Psoas muscle (tissue), 8 donors: Measurements from ENCODE around the gene POMP. TPM values are rescaled to one million over a fixed set of nuclear protein-coding genes. Genes with fewer than 3 reads are reported as not detected.
A peak's percentile ranks its signal among the peaks of the same experiment; 100 is the strongest.

Source experiments
- ATAC-seq, 4 donors: fragments of 200-7000 bp; cut with Tn5 transposase; one replicate each; pipeline ENCODE4 v1.9.1; 2020; ENCODE audit warnings: moderate library complexity in 3 of 4, mild to moderate bottlenecking in 2 of 4
- DNase-seq, 2 donors: peaks; one replicate each; pipeline ENCODE4 v3.0.0-alpha.2; 2020
- H3K27ac ChIP-seq: fragments of 200-600 bp; one replicate; pipeline ENCODE4 v1.8.0; 2022
- H3K27me3 ChIP-seq, 3 donors: fragments of 200-600 bp in 1 of 3; one replicate each; pipeline versions ENCODE4 v1.6.1 to v1.8.0; 2013 to 2022; ENCODE audit warnings: low read length in 2 of 3, mild to moderate bottlenecking in 2 of 3, moderate library complexity in 1 of 3; ENCODE audit not compliant: insufficient read depth in 3 of 3
- H3K36me3 ChIP-seq, 2 donors: fragments of 200-600 bp in 1 of 2; one replicate each; pipeline versions ENCODE4 v1.6.1 to v1.8.0; 2013 to 2022; ENCODE audit warnings: low read depth in 1 of 2, mild to moderate bottlenecking in 1 of 2, moderate library complexity in 1 of 2; ENCODE audit not compliant: insufficient read depth in 1 of 2
- H3K4me1 ChIP-seq: fragments of 200-600 bp; one replicate; pipeline ENCODE4 v1.8.0; 2022
- H3K4me3 ChIP-seq: fragments of 200-600 bp; one replicate; pipeline ENCODE4 v1.8.0; 2022; ENCODE audit warnings: mild to moderate bottlenecking
- H3K9me3 ChIP-seq: fragments of 200-600 bp; one replicate; pipeline ENCODE4 v1.8.0; 2022
- WGBS, 3 donors: extraction: QIAGEN DNeasy Blood & Tissue Kit; methylation state at CpG; one replicate each; pipeline versions ENCODE4 v1.1.6 to v1.1.7; 2013; 5-methylcytosine and 5-hydroxymethylcytosine counted together
- intact Hi-C, 2 donors: fragments of 100-400 bp; cut with DNase I; formaldehyde crosslinking; loops; one replicate each; pipeline versions ENCODE4 v1.11.0 to v1.14.2; 2022
- polyA plus RNA-seq, 3 donors: library from polyadenylated mRNA; stranded (reverse); fragments of 200-250 nt; gene quantifications; one replicate each; pipeline ENCODE4 v1.2.3, GENCODE V29; 2013
- total RNA-seq, 4 donors: library from RNA; stranded (reverse); fragmentation: NEBNext Ultra II Directional in 2 of 4; extraction: Animal tissue kit (Norgen Biotek cat#: 25700) in 2 of 4; gene quantifications; one replicate each; pipeline versions ENCODE4 v1.2.1 to v1.2.4, GENCODE V29; 2021 to 2023
- TF ChIP-seq, protein P1 (sequence below): fragments of 200-600 bp; IDR thresholded peaks from one replicate; pipeline ENCODE4 v1.8.0; 2022; ENCODE audit warnings: antibody characterized with exemption
- donor health status: healthy with polysubstance abuse.
- donor health status: DM: no; HTN: no; CAD: no; lungs with moderate emphysema.
- donor health status: Bipolar disorder and iron deficiency.
- donor health status: healthy.
- donor health status: DM: yes; HTN: yes; CAD: no.
- donor health status: DM: no; HTN: no; CAD: no.
- donor health status: DM: no; HTN: no; CAD: no.
- donor health status: DM: yes; HTN: yes; CAD: no.

POMP gene
- total and polyA plus RNA-seq, 7 donors: 76.3 to 351 (median 128) TPM

GRCh38 chr13:28636069-28636468 is 22.9 kb upstream of the POMP start:
- WGBS, 3 donors: 17 to 27% (median 27%) methylated on average over 1 of the region's 1 CpG
- no peaks in the 10 kb centered on the region for H3K9me3 ChIP-seq
- TF ChIP-seq, protein P1, sequence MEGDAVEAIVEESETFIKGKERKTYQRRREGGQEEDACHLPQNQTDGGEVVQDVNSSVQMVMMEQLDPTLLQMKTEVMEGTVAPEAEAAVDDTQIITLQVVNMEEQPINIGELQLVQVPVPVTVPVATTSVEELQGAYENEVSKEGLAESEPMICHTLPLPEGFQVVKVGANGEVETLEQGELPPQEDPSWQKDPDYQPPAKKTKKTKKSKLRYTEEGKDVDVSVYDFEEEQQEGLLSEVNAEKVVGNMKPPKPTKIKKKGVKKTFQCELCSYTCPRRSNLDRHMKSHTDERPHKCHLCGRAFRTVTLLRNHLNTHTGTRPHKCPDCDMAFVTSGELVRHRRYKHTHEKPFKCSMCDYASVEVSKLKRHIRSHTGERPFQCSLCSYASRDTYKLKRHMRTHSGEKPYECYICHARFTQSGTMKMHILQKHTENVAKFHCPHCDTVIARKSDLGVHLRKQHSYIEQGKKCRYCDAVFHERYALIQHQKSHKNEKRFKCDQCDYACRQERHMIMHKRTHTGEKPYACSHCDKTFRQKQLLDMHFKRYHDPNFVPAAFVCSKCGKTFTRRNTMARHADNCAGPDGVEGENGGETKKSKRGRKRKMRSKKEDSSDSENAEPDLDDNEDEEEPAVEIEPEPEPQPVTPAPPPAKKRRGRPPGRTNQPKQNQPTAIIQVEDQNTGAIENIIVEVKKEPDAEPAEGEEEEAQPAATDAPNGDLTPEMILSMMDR: no peak
- DNase-seq: no peak
- ATAC-seq: no peak
- no peaks in the 10 kb centered on the region for H3K27me3 ChIP-seq
- no peak overlapping the region for H3K4me3 ChIP-seq
- H3K27ac ChIP-seq: no peak overlapping the region
- H3K36me3 ChIP-seq: peaks cover 0 to 2% of the 10 kb centered on the region in 2 donors
- no peaks in the 10 kb centered on the region for H3K4me1 ChIP-seq
- intact Hi-C loops: loop anchor here (10.0 kb wide), 2 partner anchors 101 to 311 kb away; no protein-coding TSS in a partner anchor

DNA sequence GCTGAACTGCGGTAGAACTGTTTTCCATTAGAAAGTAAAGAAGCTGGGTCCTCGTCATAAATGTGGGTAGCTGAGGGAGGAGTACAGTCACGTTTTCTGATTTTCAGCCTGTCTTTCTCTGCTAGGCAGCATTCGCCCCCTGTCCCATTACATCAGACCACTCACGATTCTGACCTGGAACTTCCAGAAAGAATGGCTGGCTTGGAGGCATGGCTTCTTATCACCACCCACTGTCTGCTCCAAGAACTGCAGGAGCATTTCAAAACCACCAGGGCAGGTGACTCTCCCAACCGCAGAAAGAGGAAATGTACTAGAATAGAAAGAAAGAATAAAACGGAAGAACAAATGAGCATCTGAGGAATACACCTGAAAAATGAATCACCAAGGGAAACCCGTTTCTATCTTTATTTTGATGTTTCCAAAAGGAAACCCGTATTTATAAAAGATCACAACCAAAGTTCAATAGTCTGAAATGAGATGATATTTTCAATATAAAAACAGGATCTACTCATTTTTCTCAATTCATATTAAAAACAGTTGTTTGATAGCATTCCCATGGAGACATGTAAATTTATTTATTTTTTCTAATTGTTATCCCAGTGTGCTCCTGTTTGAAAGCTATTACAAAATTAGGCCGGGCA is 22.1 kb upstream of the POMP start:
- H3K9me3 ChIP-seq: no peaks in the 10 kb centered on the region
- H3K27ac ChIP-seq: no peak overlapping the region
- no peak for DNase-seq
- intact Hi-C loops: loop anchor here (10.0 kb wide), 2 partner anchors 102 to 312 kb away; no protein-coding TSS in a partner anchor
- no peaks in the 10 kb centered on the region for H3K27me3 ChIP-seq
- 32 to 40% (median 37%) methylated on average over 10 of the region's 10 CpGs for WGBS, 3 donors
- no peaks in the 10 kb centered on the region for H3K4me1 ChIP-seq
- peak in 2 of 4 donors; percentile 41 to 58 for ATAC-seq
- TF ChIP-seq, protein P1: peak; percentile 59
- H3K36me3 ChIP-seq: no peaks in the 10 kb centered on the region
- H3K4me3 ChIP-seq: no peak overlapping the region

- intact Hi-C loops: loop anchor here (10.0 kb wide), 2 partner anchors 103 to 313 kb away; no protein-coding TSS in a partner anchor
- Histone ChIP-seq H3K4me1 (no peaks in the 10 kb centered on the region), H3K4me3 (no peak overlapping the region), H3K27me3 (peaks cover 0 to 1% (median 0%) of the 10 kb centered on the region in 3 donors), H3K9me3 (no peaks in the 10 kb centered on the region), H3K36me3 (no peaks in the 10 kb centered on the region), H3K27ac (no peak overlapping the region)
- TF ChIP-seq, protein P1: no peak
- DNase-seq (no peak), ATAC-seq (no peak)
- 39 to 45% (median 40%) methylated on average over 3 of the region's 3 CpGs for WGBS, 3 donors
These were observed 21.1 kb upstream of the POMP start for GRCh38 chr13:28637714-28638355.

DNA sequence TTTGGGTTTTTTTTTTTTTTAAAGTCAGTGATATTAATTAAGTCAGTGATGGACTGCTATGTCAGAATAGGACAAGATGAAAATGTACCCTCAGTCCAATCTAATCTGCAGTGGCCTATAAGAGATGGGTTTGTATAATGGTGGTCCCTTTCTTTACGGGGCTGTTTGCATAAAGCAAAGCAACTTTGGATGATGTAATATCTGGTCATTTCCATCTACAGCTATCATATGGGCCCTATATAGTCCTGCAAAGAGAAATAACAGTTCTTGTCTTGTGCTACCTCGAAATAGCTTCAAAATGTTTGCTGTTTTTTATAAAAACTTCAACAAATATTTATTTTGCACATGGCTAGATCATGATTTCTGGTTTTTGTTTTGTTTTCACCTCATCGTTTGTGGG is 20.2 kb upstream of the POMP start:
- no peak for DNase-seq
- Histone ChIP-seq H3K4me1 (no peaks in the 10 kb centered on the region), H3K27me3 (peaks cover 0 to 1% (median 0%) of the 10 kb centered on the region in 3 donors), H3K9me3 (no peaks in the 10 kb centered on the region), H3K27ac (no peak overlapping the region), H3K4me3 (no peak overlapping the region), H3K36me3 (no peaks in the 10 kb centered on the region)
- no peak for ATAC-seq
- intact Hi-C loops: loop anchor here (10.0 kb wide), 2 partner anchors 104 to 314 kb away; no protein-coding TSS in a partner anchor
- WGBS, 3 donors: 74 to 76% (median 75%) methylated on average over 3 of the region's 3 CpGs
- TF ChIP-seq, protein P1: no peak
